Stimulated activated CD8-positive, alpha-beta memory T cell treated with anti-CD3 and anti-CD28 coated beads, Interleukin-15, amount 100 ng/mL, for 24 hours (primary cell): ENCODE data around the gene NEIL3.
"Not testable (repeated sequence)": the region's sequence is repeated elsewhere in the genome, so short reads cannot be mapped to it uniquely, and the experiment has no call there.

ENCODE experiments used
- DNase-seq: peaks from one replicate; pipeline ENCODE4 v3.0.0-alpha.2; 2020; ENCODE audit warnings: low read depth

Gene NEIL3

GRCh38 chr4:177301126-177301639 is 8.5 kb upstream of the NEIL3 start:
- no peak for DNase-seq

GRCh38 chr4:177302371-177303100 is 7.1 kb upstream of the NEIL3 start:
- DNase-seq: no peak

GRCh38 chr4:177304094-177304493 is 5.6 kb upstream of the NEIL3 start:
- DNase-seq: no peak

- DNase-seq: not testable (repeated sequence)
These were observed 4.8 kb upstream of the NEIL3 start for GRCh38 chr4:177304864-177305263.

GRCh38 chr4:177308125-177308524 is 1.5 kb upstream of the NEIL3 start:
- no peak for DNase-seq

GRCh38 chr4:177308847-177309521 is 690 bp upstream of the NEIL3 start:
- no peak for DNase-seq

- DNase-seq: no peak
These were observed 1.9 kb downstream of the NEIL3 start for GRCh38 chr4:177311589-177311988.

GRCh38 chr4:177313263-177313662 is 3.6 kb downstream of the NEIL3 start:
- DNase-seq: no peak

- no peak for DNase-seq
These were observed 6.2 kb downstream of the NEIL3 start for GRCh38 chr4:177315767-177316464.

GRCh38 chr4:177320721-177321120 is 11.0 kb downstream of the NEIL3 start:
- no peak for DNase-seq

GRCh38 chr4:177321647-177322046 is 12.0 kb downstream of the NEIL3 start:
- no peak for DNase-seq

GRCh38 chr4:177322266-177322665 is 12.6 kb downstream of the NEIL3 start:
- DNase-seq: no peak

- no peak for DNase-seq
These were observed 13.2 kb downstream of the NEIL3 start for GRCh38 chr4:177322881-177323280.

- DNase-seq: no peak
These were observed 13.7 kb downstream of the NEIL3 start for GRCh38 chr4:177323416-177323815.

GRCh38 chr4:177332119-177332518 is 22.4 kb downstream of the NEIL3 start:
- DNase-seq: no peak

GRCh38 chr4:177339477-177340374 is 30.1 kb downstream of the NEIL3 start:
- no peak for DNase-seq

- DNase-seq: no peak
These were observed 38.7 kb downstream of the NEIL3 start for GRCh38 chr4:177348348-177348747.

GRCh38 chr4:177349191-177349590 is 39.5 kb downstream of the NEIL3 start:
- no peak for DNase-seq

GRCh38 chr4:177351622-177352244 is 42.1 kb downstream of the NEIL3 start:
- no peak for DNase-seq

GRCh38 chr4:177356206-177356605 is 46.5 kb downstream of the NEIL3 start:
- DNase-seq: no peak

- DNase-seq: no peak
These were observed 47.2 kb downstream of the NEIL3 start for GRCh38 chr4:177356921-177357320.
